GM12872 (cell line): Measurements from ENCODE around the gene MLC1.

Experiments
- CTCF ChIP-seq: IDR thresholded peaks from 3 replicates; pipeline ENCODE4 v1.5.1; 2011; ENCODE audit warnings: low read depth, mild to moderate bottlenecking, low read length, moderate library complexity; ENCODE audit not compliant: insufficient read depth

The MLC1 gene

GRCh38 chr22:50085211-50085972 lies at the start of gene MLC1:
MLC1 (minus strand) TSS chr22:50085426; CDS start chr22:50084902, 524 bp downstream.
- no peak for TF ChIP-seq CTCF

GRCh38 chr22:50134481-50134880 lies 49.3 kb upstream of the MLC1 start:
- TF ChIP-seq CTCF: no peak

GRCh38 chr22:50131894-50132293 lies 46.7 kb upstream of the MLC1 start:
- no peak for TF ChIP-seq CTCF

- no peak for TF ChIP-seq CTCF
Observed at GRCh38 chr22:50129121-50129736, 44.0 kb upstream of the MLC1 start.

- no peak for TF ChIP-seq CTCF
Observed at GRCh38 chr22:50125029-50125428, 39.8 kb upstream of the MLC1 start.

- TF ChIP-seq CTCF: no peak
Observed at GRCh38 chr22:50123119-50123518, 37.9 kb upstream of the MLC1 start.

- no peak for TF ChIP-seq CTCF
Observed at GRCh38 chr22:50121202-50121740, 36.0 kb upstream of the MLC1 start.
